ENCODE data around the gene PCNX2.

- no peak for TF ChIP-seq CTCF (conservative IDR thresholded peaks at IDR 0.05)
- no peak for TF ChIP-seq ZFX (IDR thresholded peaks at IDR 0.05)
These were observed 296.9 kb downstream of the PCNX2 start for GRCh38 chr1:232998646-232999045.

Measured in C4-2B (cell line).